ENCODE measurements around the gene SLC4A1AP. TPM values are rescaled to one million over a fixed set of nuclear protein-coding genes. Genes with fewer than 3 reads are reported as not detected.

SLC4A1AP gene
- total and polyA plus RNA-seq, 4 donors = 7.2 to 12.3 (median 9.5) TPM

DNA sequence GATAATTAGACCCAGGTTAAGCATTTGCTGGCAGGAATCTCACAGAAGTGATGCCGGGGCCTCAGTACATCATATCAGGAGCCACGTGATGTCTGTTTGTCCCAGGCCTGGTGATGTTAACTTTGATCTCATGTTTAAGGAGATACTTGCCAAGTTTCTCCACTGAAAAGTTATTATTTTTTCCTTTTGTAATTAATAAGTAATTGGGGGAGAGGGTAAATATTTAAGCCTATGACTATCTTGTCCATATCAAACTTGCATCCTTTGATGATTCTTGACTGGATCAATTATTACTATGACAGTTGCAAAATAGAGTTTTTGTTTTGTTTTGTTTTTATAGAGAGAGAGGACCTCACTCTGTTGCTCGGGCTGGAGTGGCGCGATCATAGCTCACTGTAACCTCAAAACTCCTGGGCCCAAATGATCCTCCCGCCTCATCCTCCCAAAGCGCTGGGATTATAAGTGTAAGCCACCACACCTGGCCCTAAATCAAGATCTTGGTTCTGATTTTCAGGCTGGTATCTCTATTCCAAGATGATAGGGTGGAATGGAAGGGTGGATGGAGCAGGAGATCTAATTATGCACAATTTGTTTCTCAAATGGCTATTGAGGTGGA lies 46.4 kb downstream of the SLC4A1AP start:
- peaks cover 0 to 3% (median 0%) of the 10 kb centered on the region in 4 donors for H3K4me1 ChIP-seq (ENCODE audit: control insufficient read depth in 4 of 4, insufficient read depth in 4 of 4, low read length in 3 of 4)

DNA sequence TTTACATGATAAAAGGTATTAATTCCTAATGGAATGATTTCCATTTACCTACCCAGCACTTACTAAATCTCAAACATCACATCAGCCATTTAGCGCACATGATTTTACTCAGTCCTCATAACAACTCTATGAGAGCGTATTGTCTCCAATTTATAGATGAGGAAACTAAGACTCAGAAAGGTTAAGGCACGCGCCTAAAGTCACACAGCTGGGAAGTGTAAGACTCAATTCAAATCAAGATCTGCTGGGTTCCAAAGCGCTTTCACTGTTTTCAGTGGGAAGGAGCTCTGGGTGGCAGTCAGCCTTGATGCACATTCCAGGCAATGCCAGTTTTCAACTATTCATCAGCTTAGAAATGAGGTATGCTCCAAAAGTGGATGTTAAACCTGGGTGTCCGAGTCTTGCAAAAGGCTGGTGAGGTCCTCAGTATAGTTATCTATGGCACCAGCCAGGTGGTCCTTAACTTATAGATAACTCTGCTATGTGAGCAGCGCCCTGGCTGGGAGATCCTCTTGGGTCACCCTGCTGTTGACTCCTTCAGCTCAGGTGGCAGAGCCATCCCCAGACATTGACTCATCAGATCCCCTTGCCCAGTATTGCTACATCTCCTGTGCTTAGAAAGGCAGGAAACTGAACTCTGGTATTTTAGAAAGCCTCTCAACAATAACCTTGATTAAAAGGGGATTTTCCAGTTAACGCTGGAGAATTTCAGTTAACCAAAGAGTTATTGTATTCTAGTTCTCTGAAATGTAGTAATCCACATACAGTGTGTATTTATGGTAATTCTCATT lies 47.1 kb downstream of the SLC4A1AP start:
- 94% methylated on average over 8 of the region's 8 CpGs for WGBS
- peaks cover 0 to 5% (median 4%) of the 10 kb centered on the region in 4 donors for H3K4me1 ChIP-seq (ENCODE audit: control insufficient read depth in 4 of 4, insufficient read depth in 4 of 4, low read length in 3 of 4)
- no peak for TF ChIP-seq RXRA (IDR thresholded peaks at IDR 0.05)
- TF ChIP-seq HNF4A (conservative IDR thresholded peaks at IDR 0.05) = no peak
- no peak for TF ChIP-seq GABPA (IDR thresholded peaks at IDR 0.05 in 1 of 2, conservative IDR thresholded peaks at IDR 0.05 in 1 of 2)
- TF ChIP-seq, protein P1, sequence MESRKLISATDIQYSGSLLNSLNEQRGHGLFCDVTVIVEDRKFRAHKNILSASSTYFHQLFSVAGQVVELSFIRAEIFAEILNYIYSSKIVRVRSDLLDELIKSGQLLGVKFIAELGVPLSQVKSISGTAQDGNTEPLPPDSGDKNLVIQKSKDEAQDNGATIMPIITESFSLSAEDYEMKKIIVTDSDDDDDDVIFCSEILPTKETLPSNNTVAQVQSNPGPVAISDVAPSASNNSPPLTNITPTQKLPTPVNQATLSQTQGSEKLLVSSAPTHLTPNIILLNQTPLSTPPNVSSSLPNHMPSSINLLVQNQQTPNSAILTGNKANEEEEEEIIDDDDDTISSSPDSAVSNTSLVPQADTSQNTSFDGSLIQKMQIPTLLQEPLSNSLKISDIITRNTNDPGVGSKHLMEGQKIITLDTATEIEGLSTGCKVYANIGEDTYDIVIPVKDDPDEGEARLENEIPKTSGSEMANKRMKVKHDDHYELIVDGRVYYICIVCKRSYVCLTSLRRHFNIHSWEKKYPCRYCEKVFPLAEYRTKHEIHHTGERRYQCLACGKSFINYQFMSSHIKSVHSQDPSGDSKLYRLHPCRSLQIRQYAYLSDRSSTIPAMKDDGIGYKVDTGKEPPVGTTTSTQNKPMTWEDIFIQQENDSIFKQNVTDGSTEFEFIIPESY (IDR thresholded peaks at IDR 0.05) = no peak
- no peak for TF ChIP-seq FOXA2 (IDR thresholded peaks at IDR 0.05)
- TF ChIP-seq EGR1 (IDR thresholded peaks at IDR 0.05; ENCODE audit: low read depth in 2 of 2) = no peak
- TF ChIP-seq, protein P2, sequence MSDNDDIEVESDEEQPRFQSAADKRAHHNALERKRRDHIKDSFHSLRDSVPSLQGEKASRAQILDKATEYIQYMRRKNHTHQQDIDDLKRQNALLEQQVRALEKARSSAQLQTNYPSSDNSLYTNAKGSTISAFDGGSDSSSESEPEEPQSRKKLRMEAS (IDR thresholded peaks at IDR 0.05) = no peak
- TF ChIP-seq, protein P3, sequence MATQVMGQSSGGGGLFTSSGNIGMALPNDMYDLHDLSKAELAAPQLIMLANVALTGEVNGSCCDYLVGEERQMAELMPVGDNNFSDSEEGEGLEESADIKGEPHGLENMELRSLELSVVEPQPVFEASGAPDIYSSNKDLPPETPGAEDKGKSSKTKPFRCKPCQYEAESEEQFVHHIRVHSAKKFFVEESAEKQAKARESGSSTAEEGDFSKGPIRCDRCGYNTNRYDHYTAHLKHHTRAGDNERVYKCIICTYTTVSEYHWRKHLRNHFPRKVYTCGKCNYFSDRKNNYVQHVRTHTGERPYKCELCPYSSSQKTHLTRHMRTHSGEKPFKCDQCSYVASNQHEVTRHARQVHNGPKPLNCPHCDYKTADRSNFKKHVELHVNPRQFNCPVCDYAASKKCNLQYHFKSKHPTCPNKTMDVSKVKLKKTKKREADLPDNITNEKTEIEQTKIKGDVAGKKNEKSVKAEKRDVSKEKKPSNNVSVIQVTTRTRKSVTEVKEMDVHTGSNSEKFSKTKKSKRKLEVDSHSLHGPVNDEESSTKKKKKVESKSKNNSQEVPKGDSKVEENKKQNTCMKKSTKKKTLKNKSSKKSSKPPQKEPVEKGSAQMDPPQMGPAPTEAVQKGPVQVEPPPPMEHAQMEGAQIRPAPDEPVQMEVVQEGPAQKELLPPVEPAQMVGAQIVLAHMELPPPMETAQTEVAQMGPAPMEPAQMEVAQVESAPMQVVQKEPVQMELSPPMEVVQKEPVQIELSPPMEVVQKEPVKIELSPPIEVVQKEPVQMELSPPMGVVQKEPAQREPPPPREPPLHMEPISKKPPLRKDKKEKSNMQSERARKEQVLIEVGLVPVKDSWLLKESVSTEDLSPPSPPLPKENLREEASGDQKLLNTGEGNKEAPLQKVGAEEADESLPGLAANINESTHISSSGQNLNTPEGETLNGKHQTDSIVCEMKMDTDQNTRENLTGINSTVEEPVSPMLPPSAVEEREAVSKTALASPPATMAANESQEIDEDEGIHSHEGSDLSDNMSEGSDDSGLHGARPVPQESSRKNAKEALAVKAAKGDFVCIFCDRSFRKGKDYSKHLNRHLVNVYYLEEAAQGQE (IDR thresholded peaks at IDR 0.05) = no peak

More for the DNA sequence above, 46.4 kb downstream of the SLC4A1AP start:
- 79% methylated on average over 7 of the region's 7 CpGs for WGBS
- Histone ChIP-seq H3K27me3 (ENCODE audit: control insufficient read depth in 4 of 4, insufficient read depth in 4 of 4, low read length in 3 of 4) (no peaks in the 10 kb centered on the region), H3K27ac (ENCODE audit: low read depth in 1 of 2, low read length in 2 of 2) (no peak overlapping the region), H3K9me3 (ENCODE audit: control insufficient read depth in 4 of 4, low read length in 3 of 4) (no peaks in the 10 kb centered on the region), H3K4me3 (ENCODE audit: low read depth in 1 of 3, low read length in 3 of 3) (no peak overlapping the region), H3K36me3 (ENCODE audit: control insufficient read depth in 4 of 4, insufficient read depth in 3 of 4, low read depth in 1 of 4, low read length in 3 of 4) (no peaks in the 10 kb centered on the region), H3K9ac (ENCODE audit: low read depth in 1 of 2, low read length in 2 of 2) (no peak overlapping the region)
- DNase-seq (ENCODE audit: low spot score) = no peak
- TF ChIP-seq TAF1 (conservative IDR thresholded peaks at IDR 0.05) (no peak), NR2F2 (IDR thresholded peaks at IDR 0.05) (no peak), GABPA (IDR thresholded peaks at IDR 0.05 in 1 of 2, conservative IDR thresholded peaks at IDR 0.05 in 1 of 2) (no peak), YY1 (IDR thresholded peaks at IDR 0.05) (no peak), RAD21 (IDR thresholded peaks at IDR 0.05) (no peak), RXRA (IDR thresholded peaks at IDR 0.05) (no peak), SP1 (IDR thresholded peaks at IDR 0.05) (no peak)
- TF ChIP-seq, protein P4, sequence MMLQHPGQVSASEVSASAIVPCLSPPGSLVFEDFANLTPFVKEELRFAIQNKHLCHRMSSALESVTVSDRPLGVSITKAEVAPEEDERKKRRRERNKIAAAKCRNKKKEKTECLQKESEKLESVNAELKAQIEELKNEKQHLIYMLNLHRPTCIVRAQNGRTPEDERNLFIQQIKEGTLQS (IDR thresholded peaks at IDR 0.05) = no peak
- TF ChIP-seq, protein P2 (IDR thresholded peaks at IDR 0.05) = no peak
- TF ChIP-seq, protein P5, sequence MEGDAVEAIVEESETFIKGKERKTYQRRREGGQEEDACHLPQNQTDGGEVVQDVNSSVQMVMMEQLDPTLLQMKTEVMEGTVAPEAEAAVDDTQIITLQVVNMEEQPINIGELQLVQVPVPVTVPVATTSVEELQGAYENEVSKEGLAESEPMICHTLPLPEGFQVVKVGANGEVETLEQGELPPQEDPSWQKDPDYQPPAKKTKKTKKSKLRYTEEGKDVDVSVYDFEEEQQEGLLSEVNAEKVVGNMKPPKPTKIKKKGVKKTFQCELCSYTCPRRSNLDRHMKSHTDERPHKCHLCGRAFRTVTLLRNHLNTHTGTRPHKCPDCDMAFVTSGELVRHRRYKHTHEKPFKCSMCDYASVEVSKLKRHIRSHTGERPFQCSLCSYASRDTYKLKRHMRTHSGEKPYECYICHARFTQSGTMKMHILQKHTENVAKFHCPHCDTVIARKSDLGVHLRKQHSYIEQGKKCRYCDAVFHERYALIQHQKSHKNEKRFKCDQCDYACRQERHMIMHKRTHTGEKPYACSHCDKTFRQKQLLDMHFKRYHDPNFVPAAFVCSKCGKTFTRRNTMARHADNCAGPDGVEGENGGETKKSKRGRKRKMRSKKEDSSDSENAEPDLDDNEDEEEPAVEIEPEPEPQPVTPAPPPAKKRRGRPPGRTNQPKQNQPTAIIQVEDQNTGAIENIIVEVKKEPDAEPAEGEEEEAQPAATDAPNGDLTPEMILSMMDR (IDR thresholded peaks at IDR 0.05; ENCODE audit: low read depth, low read length, missing input control) = no peak
- TF ChIP-seq, protein P3 (IDR thresholded peaks at IDR 0.05) = no peak

More for the DNA sequence above, 47.1 kb downstream of the SLC4A1AP start:
- Histone ChIP-seq H3K36me3 (ENCODE audit: control insufficient read depth in 4 of 4, insufficient read depth in 3 of 4, low read depth in 1 of 4, low read length in 3 of 4) (no peaks in the 10 kb centered on the region), H3K27me3 (ENCODE audit: control insufficient read depth in 4 of 4, insufficient read depth in 4 of 4, low read length in 3 of 4) (no peaks in the 10 kb centered on the region), H3K9ac (ENCODE audit: low read depth in 1 of 2, low read length in 2 of 2) (no peak overlapping the region), H3K9me3 (ENCODE audit: control insufficient read depth in 4 of 4, low read length in 3 of 4) (no peaks in the 10 kb centered on the region), H3K27ac (ENCODE audit: low read depth in 1 of 2, low read length in 2 of 2) (no peak overlapping the region), H3K4me3 (ENCODE audit: low read depth in 1 of 3, low read length in 3 of 3) (no peak overlapping the region)
- no peak for DNase-seq (ENCODE audit: low spot score)
